ENCODE data around the gene ATP8A2.

The ATP8A2 gene

GRCh38 chr13:26022538-26023292, 650.9 kb downstream of the ATP8A2 start:
- no peak for DNase-seq

DNA sequence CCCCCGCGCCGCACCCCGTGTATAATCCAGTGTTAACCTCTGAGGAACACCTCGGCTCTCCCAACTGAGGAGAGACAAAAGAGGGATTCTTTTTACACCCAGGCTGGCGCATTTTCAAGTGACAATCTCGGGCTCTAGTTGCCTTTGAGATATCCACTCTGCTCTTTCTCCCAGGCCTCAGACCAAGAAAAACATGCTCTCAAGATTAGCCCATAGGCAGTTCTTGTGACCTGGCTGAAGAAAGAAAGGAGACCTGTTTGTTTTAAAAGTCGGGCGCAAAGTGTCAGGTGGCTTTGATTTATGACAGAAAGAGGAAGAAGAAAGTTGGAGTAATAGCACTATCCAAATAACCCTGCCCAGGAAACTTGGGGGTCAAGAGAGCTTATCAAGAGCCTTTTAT, 652.8 kb downstream of the ATP8A2 start:
- no peak for DNase-seq

DNA sequence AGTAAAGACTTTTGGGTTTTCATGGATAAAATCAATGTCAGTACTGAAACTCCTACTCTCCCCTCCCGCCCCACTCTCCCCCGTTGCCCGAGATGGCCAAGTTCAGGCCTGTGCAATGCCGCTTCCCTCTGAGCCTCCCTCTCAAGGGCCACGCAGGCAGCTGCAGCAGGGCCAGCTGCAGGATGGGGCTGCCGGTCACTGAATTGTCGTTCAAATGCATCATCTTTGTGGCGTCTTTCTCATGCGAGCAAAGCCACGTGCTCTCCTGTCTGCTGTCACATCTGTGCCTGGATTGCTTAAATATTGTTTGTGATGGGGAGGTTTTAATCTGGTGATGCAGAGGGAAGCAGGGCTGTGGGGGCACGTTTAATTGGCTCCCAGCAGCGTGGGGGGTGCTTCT, 653.4 kb downstream of the ATP8A2 start:
- DNase-seq = no peak

GRCh38 chr13:26025771-26026170, 654.0 kb downstream of the ATP8A2 start:
- no peak for DNase-seq

DNA sequence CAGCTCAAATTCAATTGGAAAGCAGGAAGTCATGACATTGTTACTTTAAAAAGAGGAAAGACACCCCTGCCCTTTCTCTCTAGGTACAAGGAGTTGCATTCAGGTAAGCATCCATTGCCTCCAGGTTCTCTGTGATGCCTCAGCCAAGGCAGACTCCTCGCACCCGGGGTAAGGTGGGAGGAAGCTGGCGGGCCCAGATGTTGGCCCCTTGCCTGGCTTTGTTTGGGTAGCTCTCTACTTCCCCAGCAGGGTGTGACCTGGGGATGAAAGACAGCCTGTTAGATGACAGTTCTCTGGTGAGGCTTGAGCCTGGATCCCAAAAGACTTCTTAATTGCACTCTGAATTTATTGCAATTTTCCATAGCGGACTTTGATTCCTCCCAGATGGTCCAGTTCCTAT, 654.4 kb downstream of the ATP8A2 start:
- no peak for DNase-seq

DNA sequence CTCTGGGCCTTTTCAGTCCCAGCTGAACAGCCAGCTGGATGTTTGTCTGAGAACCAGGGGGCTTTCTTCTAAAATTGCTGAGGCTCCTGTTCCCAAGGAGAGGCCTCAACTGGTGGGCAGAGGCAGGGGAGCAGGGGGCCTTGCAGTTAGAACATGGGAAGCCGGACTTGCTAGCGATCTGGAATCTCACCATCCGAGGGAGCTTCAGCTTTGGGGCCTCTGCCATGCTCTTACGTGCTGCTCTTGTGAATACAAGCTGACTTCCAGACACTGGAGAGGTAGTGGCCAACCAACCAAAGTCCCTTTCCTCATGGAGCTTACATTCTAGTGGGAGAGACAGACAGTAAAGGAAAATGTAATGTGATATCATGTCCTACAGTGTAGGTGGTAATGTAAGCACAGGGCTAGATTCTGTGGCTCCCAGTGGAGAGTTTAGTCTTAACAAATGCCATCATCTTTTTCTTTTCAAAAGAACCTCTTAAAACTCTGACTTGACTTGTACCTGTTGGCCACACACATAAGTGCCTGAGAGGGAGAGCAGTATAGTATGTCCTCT, 657.9 kb downstream of the ATP8A2 start:
- no peak for DNase-seq

GRCh38 chr13:26030331-26030730, 658.6 kb downstream of the ATP8A2 start:
- DNase-seq = no peak

DNA sequence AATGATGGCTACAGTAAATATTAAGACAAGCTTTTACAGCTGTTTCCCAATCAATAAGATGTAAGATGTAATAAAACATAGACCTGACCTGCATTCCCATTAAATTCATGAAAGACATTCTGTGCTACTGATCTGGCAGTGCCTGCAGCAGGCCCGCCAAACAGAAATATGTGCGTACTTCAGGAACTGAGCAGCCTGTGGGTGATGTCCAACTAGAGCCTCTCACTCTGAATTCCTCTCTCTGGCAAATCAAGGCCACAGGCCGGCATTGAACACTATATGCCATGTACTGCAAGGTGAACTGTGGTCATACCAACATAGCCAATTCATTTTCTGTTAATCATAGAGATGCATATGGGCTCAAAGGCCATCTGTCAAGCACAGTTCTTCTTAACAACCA, 662.2 kb downstream of the ATP8A2 start:
- no peak for DNase-seq

GRCh38 chr13:26036383-26036782, 664.6 kb downstream of the ATP8A2 start:
- DNase-seq = no peak

DNA sequence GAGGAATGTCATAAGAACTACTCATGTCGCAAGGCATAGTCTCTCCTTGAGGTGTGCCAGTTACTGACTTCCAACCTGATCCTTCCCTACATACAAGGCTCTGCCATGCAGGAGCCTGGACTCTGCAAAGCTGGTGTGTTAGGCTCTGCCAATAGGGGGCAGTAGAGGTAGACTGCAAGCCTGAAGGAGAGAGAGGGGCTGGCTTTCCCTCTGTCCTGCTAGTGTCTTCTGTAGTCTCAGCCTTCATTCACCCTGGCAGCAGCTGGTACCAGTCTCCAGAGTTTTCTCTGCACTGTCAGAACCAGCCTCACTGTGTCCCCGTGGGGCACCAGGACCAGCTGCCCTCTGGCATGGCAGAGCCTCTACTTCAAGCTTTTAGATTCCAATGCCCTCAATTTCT, 665.5 kb downstream of the ATP8A2 start:
- DNase-seq = no peak

GRCh38 chr13:26038931-26039475, 667.2 kb downstream of the ATP8A2 start:
- no peak for DNase-seq

DNA sequence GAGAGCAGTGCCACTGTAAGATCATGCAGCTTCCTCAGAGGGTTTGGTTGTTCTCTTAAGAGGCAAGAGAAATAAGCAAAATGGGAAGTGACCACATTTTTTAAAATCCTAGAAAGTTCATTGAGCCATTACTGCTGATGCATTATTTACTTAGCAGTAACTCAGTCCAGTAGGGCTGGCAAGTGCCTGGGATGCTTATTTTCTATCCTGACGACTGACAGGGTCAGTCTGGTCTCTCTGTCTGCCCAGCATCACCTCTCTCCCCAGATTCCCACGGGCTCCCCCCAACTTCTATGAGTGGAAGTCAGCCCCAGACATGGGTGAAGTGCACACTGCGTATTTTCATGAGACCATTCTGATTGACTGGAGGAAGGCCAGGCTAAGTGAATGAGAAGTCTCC, 669.7 kb downstream of the ATP8A2 start:
- no peak for DNase-seq

- no peak for DNase-seq
Observed at GRCh38 chr13:26042785-26043184, 671.0 kb downstream of the ATP8A2 start.

DNA sequence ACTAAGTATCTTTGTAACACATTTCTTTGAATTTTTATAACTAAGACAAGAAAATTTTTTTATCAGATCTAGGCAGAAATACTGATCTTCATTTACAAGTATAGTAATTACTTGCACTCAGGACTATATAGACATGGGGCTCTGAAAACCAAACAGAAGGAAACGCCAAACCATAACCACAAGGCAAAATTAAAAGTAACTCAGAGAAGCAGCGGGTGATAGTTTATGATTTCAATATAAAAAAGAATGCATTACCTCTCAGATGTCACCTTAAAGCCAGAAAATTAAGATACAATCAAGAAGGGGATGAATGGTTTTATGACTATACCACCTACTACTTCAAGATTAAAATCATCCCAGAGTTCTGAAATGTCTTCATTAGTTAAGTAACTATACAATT, 673.4 kb downstream of the ATP8A2 start:
- no peak for DNase-seq

GRCh38 chr13:26046639-26047038, 674.9 kb downstream of the ATP8A2 start:
- DNase-seq = no peak

- no peak for DNase-seq
Observed at GRCh38 chr13:26047040-26047439, 675.3 kb downstream of the ATP8A2 start.

- no peak for DNase-seq
Observed at GRCh38 chr13:26048741-26049140, 677.0 kb downstream of the ATP8A2 start.

GRCh38 chr13:26050568-26051230, 678.9 kb downstream of the ATP8A2 start:
- no peak for DNase-seq

DNA sequence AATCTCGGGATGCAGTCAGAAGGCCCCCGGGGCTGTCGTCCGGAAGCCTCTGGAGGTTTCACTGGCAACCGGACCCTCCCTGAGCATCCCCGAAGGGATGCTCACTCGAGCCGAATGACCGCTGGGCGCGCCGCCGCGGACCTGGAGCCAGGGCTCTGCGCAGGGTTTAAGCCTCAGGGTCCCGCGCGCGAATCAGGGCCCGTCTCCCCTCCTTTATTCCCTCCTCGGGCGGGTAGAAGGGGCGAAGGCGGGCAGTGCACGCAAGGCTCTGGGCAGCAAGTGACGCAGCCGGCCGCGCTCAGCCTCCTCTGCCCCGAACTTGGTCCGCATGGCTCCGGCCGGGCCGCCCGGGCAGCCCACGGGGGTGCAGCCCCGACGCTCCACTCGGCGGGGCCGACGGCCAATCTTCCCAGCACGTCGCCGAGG, 679.5 kb downstream of the ATP8A2 start:
- no peak for DNase-seq

- DNase-seq = no peak
Observed at GRCh38 chr13:26051657-26052311, 680.0 kb downstream of the ATP8A2 start, which contains the start of gene SHISA2. Gene SHISA2 (minus strand): TSS chr13:26052016. CDS start chr13:26050975, 1,041 bp downstream.

- DNase-seq = no peak
Observed at GRCh38 chr13:26052337-26052736, 680.6 kb downstream of the ATP8A2 start.

DNA sequence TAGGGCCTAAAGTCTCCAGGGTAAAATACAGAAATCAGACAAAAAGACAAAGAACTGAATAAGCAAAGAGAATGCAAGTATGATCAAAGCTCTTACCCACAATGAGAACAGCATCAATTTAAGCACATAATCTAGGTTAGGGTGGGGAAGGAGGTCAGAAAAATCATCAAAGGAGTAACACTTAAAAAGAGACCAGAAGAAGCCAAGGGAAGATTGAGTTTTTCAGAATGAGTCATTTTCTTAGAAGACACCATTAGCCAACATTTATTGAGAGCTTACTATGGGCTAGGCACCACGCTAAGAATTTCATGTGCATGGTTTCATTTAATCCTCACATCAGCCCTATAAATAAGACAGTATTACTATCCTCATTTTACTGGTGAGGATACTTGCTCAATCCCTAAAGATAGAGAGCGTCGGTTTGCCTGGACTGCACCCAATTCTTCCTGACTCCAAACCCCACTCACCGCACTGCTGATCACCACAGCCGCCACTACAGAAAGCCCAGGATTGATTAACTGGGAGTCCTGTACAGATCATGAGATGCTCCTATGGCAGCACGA, 681.7 kb downstream of the ATP8A2 start:
- DNase-seq = no peak

- DNase-seq = no peak
Observed at GRCh38 chr13:26054896-26055295, 683.1 kb downstream of the ATP8A2 start.

Measured in NCI-H187 treated with DMSO at 0.1 percent for 48 hours (cell line).